ENCODE measurements around the gene KRT13.

KRT13 gene

GRCh38 chr17:41537614-41537954 lies 32.2 kb upstream of the KRT13 start:
- DNase-seq (ENCODE audit: low read depth), result no peak

GRCh38 chr17:41536741-41537613 lies 31.6 kb upstream of the KRT13 start:
- no peak for DNase-seq (ENCODE audit: low read depth)

GRCh38 chr17:41535764-41536481 lies 30.5 kb upstream of the KRT13 start:
- DNase-seq (ENCODE audit: low read depth), result no peak

GRCh38 chr17:41534899-41535546 lies 29.6 kb upstream of the KRT13 start:
- DNase-seq (ENCODE audit: low read depth), result no peak

- no peak for DNase-seq (ENCODE audit: low read depth)
Measured at GRCh38 chr17:41533613-41534012, 28.2 kb upstream of the KRT13 start.

- no peak for DNase-seq (ENCODE audit: low read depth)
Measured at GRCh38 chr17:41532947-41533570, 27.6 kb upstream of the KRT13 start.

GRCh38 chr17:41531993-41532392 lies 26.6 kb upstream of the KRT13 start:
- DNase-seq (ENCODE audit: low read depth), result no peak

- peak; percentile 97 for DNase-seq (ENCODE audit: low read depth)
Measured at GRCh38 chr17:41530062-41531048, 24.9 kb upstream of the KRT13 start.

GRCh38 chr17:41529491-41529915 lies 24.1 kb upstream of the KRT13 start:
- no peak for DNase-seq (ENCODE audit: low read depth)

- no peak for DNase-seq (ENCODE audit: low read depth)
Measured at GRCh38 chr17:41528959-41529353, 23.5 kb upstream of the KRT13 start.

GRCh38 chr17:41527063-41528023 lies 21.9 kb upstream of the KRT13 start:
- no peak for DNase-seq (ENCODE audit: low read depth)

- no peak for DNase-seq (ENCODE audit: low read depth)
Measured at GRCh38 chr17:41524261-41524660, 18.8 kb upstream of the KRT13 start.

- no peak for DNase-seq (ENCODE audit: low read depth)
Measured at GRCh38 chr17:41523787-41524186, 18.4 kb upstream of the KRT13 start.

- DNase-seq (ENCODE audit: low read depth), result no peak
Measured at GRCh38 chr17:41523225-41523593, 17.8 kb upstream of the KRT13 start.

- DNase-seq (ENCODE audit: low read depth), result no peak
Measured at GRCh38 chr17:41522301-41523224, 17.2 kb upstream of the KRT13 start.

GRCh38 chr17:41521574-41522261 lies 16.3 kb upstream of the KRT13 start:
- DNase-seq (ENCODE audit: low read depth), result peak; percentile 97

- DNase-seq (ENCODE audit: low read depth), result peak; percentile 41
Measured at GRCh38 chr17:41520821-41521521, 15.6 kb upstream of the KRT13 start.

Measured in ELR (cell line).